ENCODE measurements around the gene TMPRSS2.

- TF ChIP-seq ARNTL (CRISPR knock-in tag; IDR thresholded peaks at IDR 0.05; ENCODE audit: borderline replicate concordance, low read depth) (no peak), PATZ1 (CRISPR knock-in tag; IDR thresholded peaks at IDR 0.05; ENCODE audit: borderline replicate concordance) (no peak), PPARA (CRISPR knock-in tag; IDR thresholded peaks at IDR 0.05; ENCODE audit: borderline replicate concordance) (no peak)
- TF ChIP-seq, protein P1, sequence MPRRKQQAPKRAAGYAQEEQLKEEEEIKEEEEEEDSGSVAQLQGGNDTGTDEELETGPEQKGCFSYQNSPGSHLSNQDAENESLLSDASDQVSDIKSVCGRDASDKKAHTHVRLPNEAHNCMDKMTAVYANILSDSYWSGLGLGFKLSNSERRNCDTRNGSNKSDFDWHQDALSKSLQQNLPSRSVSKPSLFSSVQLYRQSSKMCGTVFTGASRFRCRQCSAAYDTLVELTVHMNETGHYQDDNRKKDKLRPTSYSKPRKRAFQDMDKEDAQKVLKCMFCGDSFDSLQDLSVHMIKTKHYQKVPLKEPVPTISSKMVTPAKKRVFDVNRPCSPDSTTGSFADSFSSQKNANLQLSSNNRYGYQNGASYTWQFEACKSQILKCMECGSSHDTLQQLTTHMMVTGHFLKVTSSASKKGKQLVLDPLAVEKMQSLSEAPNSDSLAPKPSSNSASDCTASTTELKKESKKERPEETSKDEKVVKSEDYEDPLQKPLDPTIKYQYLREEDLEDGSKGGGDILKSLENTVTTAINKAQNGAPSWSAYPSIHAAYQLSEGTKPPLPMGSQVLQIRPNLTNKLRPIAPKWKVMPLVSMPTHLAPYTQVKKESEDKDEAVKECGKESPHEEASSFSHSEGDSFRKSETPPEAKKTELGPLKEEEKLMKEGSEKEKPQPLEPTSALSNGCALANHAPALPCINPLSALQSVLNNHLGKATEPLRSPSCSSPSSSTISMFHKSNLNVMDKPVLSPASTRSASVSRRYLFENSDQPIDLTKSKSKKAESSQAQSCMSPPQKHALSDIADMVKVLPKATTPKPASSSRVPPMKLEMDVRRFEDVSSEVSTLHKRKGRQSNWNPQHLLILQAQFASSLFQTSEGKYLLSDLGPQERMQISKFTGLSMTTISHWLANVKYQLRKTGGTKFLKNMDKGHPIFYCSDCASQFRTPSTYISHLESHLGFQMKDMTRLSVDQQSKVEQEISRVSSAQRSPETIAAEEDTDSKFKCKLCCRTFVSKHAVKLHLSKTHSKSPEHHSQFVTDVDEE (CRISPR knock-in tag; IDR thresholded peaks at IDR 0.05): no peak
Measured at GRCh38 chr21:41481191-41481590, 26.8 kb downstream of the TMPRSS2 start.

Measured in SK-N-SH treated with all-trans-retinoic acid at 6 μM for 48 hours (cell line).